D721Med (cell line): Measurements from ENCODE around the gene SH3RF3.

Source experiments
- DNase-seq: peaks from one replicate; pipeline ENCODE4 v3.0.0; 2011; ENCODE audit warnings: low spot score; ENCODE audit not compliant: insufficient read length
- FAIRE-seq: peaks from 2 replicates; lab custom pipeline; 2011; peaks lifted over from hg19 to GRCh38; lab: Jason Lieb, UNC
- TF ChIP-seq, protein P1 (sequence below): IDR thresholded peaks from 2 replicates; pipeline ENCODE4 v1.5.1; 2012; ENCODE audit warnings: mild to moderate bottlenecking, control low read depth; ENCODE audit not compliant: insufficient read depth; ENCODE audit errors: missing control alignments

SH3RF3 gene

GRCh38 chr2:109508556-109508955 is 379.6 kb downstream of the SH3RF3 start:
- TF ChIP-seq, protein P1, sequence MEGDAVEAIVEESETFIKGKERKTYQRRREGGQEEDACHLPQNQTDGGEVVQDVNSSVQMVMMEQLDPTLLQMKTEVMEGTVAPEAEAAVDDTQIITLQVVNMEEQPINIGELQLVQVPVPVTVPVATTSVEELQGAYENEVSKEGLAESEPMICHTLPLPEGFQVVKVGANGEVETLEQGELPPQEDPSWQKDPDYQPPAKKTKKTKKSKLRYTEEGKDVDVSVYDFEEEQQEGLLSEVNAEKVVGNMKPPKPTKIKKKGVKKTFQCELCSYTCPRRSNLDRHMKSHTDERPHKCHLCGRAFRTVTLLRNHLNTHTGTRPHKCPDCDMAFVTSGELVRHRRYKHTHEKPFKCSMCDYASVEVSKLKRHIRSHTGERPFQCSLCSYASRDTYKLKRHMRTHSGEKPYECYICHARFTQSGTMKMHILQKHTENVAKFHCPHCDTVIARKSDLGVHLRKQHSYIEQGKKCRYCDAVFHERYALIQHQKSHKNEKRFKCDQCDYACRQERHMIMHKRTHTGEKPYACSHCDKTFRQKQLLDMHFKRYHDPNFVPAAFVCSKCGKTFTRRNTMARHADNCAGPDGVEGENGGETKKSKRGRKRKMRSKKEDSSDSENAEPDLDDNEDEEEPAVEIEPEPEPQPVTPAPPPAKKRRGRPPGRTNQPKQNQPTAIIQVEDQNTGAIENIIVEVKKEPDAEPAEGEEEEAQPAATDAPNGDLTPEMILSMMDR: no peak
- FAIRE-seq (no peak), DNase-seq (no peak)

DNA sequence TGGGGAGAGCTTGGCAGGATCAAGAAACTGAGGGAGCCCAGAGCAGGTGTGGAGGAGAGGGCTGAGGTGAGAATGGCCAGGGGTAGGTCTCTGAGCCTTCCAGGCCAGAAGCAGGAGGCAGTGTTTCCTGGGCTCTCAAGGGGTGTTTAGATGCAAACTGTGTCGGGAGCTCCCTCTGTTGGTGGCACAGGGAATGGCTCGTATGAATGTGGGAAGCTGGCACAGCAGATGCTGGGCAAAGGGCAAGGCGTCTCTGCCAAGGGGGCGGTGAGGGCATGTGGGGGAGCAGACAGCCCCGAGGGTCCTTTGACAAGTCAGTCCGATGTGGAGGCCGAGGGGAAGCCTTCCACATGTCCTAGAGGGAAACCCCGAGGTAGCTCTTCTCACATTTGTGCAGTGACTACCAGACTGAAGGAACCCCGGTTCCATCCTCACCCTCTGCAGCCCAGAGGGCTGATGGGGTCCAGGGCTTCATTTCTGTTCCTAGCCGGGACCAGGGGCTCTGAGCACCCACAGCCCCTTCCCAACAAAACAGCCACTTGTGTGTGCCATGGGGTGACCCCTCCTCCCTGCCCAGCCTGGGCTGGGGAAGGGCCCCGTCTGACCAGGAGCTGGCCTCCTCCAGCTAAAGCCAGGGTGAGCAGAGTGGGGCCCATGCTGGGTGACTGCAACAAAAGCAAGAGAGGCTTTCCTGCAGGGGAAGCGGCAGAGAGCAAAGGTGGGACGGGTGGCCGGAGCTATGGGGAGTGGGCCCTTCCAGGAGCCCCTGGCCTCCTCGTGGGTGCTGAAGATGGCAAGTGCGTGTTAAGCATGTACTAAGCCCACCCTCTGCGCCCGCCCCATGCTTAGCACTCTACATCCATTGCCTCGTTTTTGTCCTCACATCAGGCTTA is 381.4 kb downstream of the SH3RF3 start:
- DNase-seq (peak; percentile 95), FAIRE-seq (no peak)
- TF ChIP-seq, protein P1: peak; percentile 95

DNA sequence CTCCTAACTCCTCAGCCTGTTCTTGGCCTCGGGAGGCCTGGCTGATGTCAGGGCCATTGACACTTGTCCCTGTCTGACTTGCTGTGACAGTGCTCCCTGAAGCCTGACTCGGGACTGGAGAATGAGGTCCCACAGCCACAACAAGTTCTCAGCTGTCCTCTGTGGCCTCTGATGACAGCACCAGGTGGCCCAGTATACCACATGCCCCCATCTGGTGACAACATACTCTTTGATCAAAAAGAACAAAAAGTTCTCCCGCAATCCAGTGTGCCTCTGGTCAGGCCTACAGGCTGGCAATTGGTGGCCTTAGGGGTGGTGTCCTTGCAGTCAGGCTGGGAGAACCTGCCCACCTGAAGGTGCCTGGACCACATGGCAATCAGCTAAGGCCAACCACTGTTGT is 382.2 kb downstream of the SH3RF3 start:
- TF ChIP-seq, protein P1: no peak
- DNase-seq (no peak), FAIRE-seq (no peak)

DNA sequence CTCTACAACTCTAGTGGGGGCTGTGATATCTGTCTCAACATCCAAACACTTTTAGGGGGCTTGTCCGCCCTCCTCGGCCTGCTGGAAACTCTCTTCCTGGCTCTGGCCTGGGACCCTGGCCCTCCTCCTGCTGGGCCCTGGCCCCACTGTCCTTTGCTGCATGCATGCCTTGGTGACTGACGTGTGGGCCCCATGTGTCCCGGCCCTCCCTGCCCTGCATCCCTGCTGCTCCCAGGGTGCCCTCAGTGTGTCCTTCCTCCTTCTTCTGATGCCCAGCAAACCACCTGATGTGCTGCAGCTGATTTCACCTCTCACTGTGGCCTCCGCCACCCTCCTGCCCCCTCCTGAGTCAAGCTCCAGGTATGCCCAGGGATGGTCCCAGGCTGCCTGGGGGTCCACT is 383.1 kb downstream of the SH3RF3 start:
- no peak for FAIRE-seq
- no peak for DNase-seq
- TF ChIP-seq, protein P1: no peak

DNA sequence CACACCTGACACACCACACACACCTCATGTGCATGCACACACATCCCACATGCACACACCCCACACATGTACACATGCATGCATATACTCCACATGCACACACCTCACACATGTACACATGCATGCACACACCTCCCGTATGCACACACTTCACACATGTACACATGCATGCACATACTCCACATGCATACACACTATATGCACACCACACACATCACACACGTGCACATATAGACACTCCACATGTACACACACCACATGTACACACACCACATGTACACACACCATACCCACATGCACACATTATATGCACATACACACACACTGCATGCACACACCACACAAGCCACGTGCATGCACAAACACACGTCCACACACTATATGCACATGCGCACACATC is 384.2 kb downstream of the SH3RF3 start:
- FAIRE-seq (no peak), DNase-seq (no peak)
- TF ChIP-seq, protein P1: no peak

DNA sequence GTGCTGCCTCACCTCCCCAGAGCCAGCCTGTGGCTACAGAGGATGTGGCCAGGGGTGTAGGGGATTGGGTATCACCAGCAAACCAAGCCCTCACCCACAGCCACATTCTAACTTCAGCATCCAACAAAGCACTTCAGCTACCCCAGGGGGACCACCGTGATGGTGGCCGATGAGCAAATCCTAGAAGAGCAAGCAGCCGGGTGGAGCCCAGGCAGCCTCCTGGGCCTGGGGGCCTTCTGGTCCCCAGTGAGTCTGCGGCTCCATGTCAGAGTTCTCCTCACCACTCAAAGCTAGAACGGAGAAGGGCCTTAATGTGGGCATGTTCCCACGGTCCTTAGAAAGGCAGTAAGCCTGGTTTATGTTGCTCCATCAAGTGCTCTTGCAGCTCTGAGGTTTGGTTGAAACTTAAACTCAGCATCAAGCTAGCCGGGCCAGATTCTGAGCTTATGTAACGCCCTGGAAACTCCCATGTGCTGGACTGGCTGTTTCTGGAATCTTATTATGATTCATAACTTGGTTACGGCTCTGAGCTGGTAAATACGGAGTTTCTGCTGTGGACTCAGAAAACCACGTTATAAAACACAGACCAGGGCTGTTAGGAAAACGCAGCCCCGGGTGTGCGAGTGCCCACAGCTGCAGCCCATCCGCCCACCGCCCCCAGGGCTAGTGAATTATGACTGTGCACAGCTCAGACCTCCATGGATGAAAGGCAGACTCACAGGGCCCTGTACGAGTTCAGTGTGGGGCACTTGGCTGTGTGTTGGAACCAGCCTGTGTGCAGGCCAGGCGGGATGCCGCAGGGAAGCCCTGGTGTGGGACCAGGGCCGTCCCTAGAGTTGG is 385.0 kb downstream of the SH3RF3 start:
- no peak for DNase-seq
- FAIRE-seq: no peak
- TF ChIP-seq, protein P1: no peak
